Measurements from ENCODE around the gene MEGF11.

Gene MEGF11

DNA sequence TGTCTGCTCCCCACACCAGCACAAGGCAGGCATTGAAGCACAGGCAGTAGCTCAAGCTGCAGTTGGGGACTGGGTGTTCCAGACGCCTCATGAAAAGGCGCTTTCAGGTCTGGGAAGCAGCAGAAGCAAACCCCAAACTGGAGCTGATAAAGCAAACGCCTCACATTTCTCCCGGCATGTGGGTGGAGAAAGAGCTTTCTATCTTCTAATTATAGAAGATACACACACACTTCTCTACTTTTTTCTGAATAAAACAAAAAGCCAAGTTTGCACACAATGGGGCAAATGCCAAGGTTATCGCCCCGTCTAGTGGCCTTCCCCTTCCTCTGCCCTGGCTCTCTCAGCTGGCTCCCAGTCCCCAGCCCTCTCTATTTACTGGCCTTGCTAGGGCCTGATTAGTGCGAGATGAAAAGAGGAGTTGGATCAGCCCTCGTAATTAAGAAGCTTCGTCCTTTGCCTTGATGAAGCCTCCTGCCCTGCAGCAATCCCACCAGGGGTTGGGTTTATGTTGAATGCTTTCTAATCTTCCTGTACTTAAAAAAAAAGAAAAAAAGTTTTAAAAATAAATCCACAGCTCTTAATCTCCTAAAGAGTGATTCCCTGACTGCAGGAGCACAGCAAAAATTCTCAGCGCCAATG is 120.2 kb downstream of the MEGF11 start:
- no peak overlapping the region for H3K27ac ChIP-seq (ENCODE audit: low read length)
- peaks cover 0 to under 1% of the 10 kb centered on the region in 2 donors for H3K4me1 ChIP-seq (ENCODE audit: control insufficient read depth in 1 of 2, insufficient read depth in 2 of 2, low read length in 2 of 2)
- no peaks in the 10 kb centered on the region for H3K9me3 ChIP-seq (ENCODE audit: control insufficient read depth in 1 of 2, low read length in 2 of 2)
- H3K27me3 ChIP-seq (ENCODE audit: low read depth, low read length) = no peaks in the 10 kb centered on the region
- H3K36me3 ChIP-seq (ENCODE audit: control insufficient read depth in 1 of 2, insufficient read depth in 2 of 2, low read length in 2 of 2) = no peaks in the 10 kb centered on the region
- H3K4me3 ChIP-seq (ENCODE audit: low read depth in 1 of 2, low read length in 2 of 2) = no peak overlapping the region

- Histone ChIP-seq H3K36me3 (ENCODE audit: control insufficient read depth in 1 of 2, insufficient read depth in 2 of 2, low read length in 2 of 2) (no peaks in the 10 kb centered on the region), H3K27ac (ENCODE audit: low read length) (no peak overlapping the region), H3K27me3 (ENCODE audit: low read depth, low read length) (no peaks in the 10 kb centered on the region), H3K4me3 (ENCODE audit: low read depth in 1 of 2, low read length in 2 of 2) (no peak overlapping the region), H3K4me1 (ENCODE audit: control insufficient read depth in 1 of 2, insufficient read depth in 2 of 2, low read length in 2 of 2) (no peaks in the 10 kb centered on the region), H3K9me3 (ENCODE audit: control insufficient read depth in 1 of 2, low read length in 2 of 2) (no peaks in the 10 kb centered on the region)
These were observed 121.2 kb downstream of the MEGF11 start for GRCh38 chr15:66132251-66132816.

DNA sequence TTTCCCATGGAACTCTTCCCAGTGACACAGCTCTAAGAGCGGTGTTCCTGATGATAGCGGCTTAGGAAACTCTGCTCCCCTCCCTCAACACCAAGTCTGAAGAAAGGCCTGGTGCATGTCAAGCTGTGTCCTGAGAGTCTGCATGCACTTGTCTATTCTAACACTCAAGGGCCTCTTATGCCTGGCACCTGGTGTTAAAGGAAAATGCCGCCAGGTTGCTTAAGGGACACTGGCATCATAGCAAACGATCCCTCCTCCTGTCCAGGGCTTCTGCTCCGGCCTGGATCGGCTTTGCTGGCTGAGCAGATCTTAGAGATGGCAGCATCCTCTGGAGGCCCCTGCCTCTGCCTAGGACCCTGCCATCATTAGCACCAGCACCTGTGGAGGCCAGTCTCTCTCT is 121.7 kb downstream of the MEGF11 start:
- H3K36me3 ChIP-seq (ENCODE audit: control insufficient read depth in 1 of 2, insufficient read depth in 2 of 2, low read length in 2 of 2) = no peaks in the 10 kb centered on the region
- no peaks in the 10 kb centered on the region for H3K9me3 ChIP-seq (ENCODE audit: control insufficient read depth in 1 of 2, low read length in 2 of 2)
- H3K4me3 ChIP-seq (ENCODE audit: low read depth in 1 of 2, low read length in 2 of 2) = no peak overlapping the region
- no peaks in the 10 kb centered on the region for H3K4me1 ChIP-seq (ENCODE audit: control insufficient read depth in 1 of 2, insufficient read depth in 2 of 2, low read length in 2 of 2)
- H3K27me3 ChIP-seq (ENCODE audit: low read depth, low read length) = no peaks in the 10 kb centered on the region
- no peak overlapping the region for H3K27ac ChIP-seq (ENCODE audit: low read length)

- no peaks in the 10 kb centered on the region for H3K4me1 ChIP-seq (ENCODE audit: control insufficient read depth in 1 of 2, insufficient read depth in 2 of 2, low read length in 2 of 2)
- H3K9me3 ChIP-seq (ENCODE audit: control insufficient read depth in 1 of 2, low read length in 2 of 2) = no peaks in the 10 kb centered on the region
- H3K36me3 ChIP-seq (ENCODE audit: control insufficient read depth in 1 of 2, insufficient read depth in 2 of 2, low read length in 2 of 2) = no peaks in the 10 kb centered on the region
- H3K27me3 ChIP-seq (ENCODE audit: low read depth, low read length) = no peaks in the 10 kb centered on the region
- H3K27ac ChIP-seq (ENCODE audit: low read length) = no peak overlapping the region
- H3K4me3 ChIP-seq (ENCODE audit: low read depth in 1 of 2, low read length in 2 of 2) = no peak overlapping the region
These were observed 122.3 kb downstream of the MEGF11 start for GRCh38 chr15:66131200-66131599.

DNA sequence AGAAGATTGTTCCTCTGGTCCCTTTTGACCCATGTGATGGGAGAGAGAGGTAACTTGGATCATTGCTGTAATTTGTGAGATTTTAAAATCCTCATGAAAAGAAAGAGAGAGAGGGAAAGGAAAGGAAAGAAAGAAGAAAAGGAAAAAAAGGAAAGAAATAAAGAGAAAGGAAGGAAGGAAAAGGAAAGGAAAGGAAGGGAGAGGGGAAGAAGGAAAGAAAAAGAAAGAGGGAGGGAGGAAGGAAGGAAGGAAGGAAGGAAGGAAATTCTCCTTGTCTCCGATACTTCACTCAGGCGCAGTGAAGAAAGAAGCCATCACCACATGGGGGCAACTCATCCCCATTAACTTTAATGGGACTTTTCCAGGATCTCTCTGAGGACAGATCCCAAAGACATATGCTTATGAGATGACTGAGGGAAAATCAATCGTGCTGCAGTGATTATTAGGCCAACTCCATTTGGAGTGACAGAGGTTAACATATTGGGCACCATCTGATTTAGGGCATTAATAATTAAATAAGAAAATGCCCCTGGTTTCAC is 123.0 kb downstream of the MEGF11 start:
- no peaks in the 10 kb centered on the region for H3K27me3 ChIP-seq (ENCODE audit: low read depth, low read length)
- H3K27ac ChIP-seq (ENCODE audit: low read length) = no peak overlapping the region
- no peaks in the 10 kb centered on the region for H3K36me3 ChIP-seq (ENCODE audit: control insufficient read depth in 1 of 2, insufficient read depth in 2 of 2, low read length in 2 of 2)
- H3K4me3 ChIP-seq (ENCODE audit: low read depth in 1 of 2, low read length in 2 of 2) = no peak overlapping the region
- H3K9me3 ChIP-seq (ENCODE audit: control insufficient read depth in 1 of 2, low read length in 2 of 2) = no peaks in the 10 kb centered on the region
- H3K4me1 ChIP-seq (ENCODE audit: control insufficient read depth in 1 of 2, insufficient read depth in 2 of 2, low read length in 2 of 2) = no peaks in the 10 kb centered on the region

- no peak overlapping the region for H3K27ac ChIP-seq (ENCODE audit: low read length)
- H3K4me1 ChIP-seq (ENCODE audit: control insufficient read depth in 1 of 2, insufficient read depth in 2 of 2, low read length in 2 of 2) = no peaks in the 10 kb centered on the region
- no peak overlapping the region for H3K4me3 ChIP-seq (ENCODE audit: low read depth in 1 of 2, low read length in 2 of 2)
- no peaks in the 10 kb centered on the region for H3K9me3 ChIP-seq (ENCODE audit: control insufficient read depth in 1 of 2, low read length in 2 of 2)
- H3K27me3 ChIP-seq (ENCODE audit: low read depth, low read length) = no peaks in the 10 kb centered on the region
- H3K36me3 ChIP-seq (ENCODE audit: control insufficient read depth in 1 of 2, insufficient read depth in 2 of 2, low read length in 2 of 2) = no peaks in the 10 kb centered on the region
These were observed 124.0 kb downstream of the MEGF11 start for GRCh38 chr15:66129586-66129985.

DNA sequence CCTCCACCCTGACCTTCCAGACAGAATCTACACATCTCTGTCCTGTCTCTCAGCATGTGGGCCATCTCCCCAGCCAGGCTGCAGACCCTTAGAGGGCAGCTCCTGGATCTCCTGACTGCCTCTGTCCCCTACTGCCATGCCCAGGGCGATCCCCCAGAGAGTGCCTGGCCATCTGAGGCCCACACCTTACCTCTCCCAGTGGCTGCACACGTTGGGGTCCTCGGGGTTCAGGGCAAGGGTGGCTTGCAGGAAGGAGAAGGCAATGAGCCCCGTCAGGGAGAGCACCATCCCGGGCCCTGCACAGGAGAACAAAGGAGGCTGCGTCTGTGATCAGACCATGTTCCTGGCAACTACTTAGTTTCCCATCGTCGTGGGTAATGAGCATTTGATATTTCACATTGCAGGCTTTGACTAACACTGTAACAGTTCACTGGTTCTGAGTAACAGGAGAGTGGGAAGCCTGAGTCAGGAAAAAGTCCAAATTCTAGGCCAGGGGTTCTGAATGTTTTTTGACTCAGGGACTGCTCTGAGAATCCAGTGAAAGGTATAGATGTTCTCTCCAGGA is 125.4 kb downstream of the MEGF11 start:
- Histone ChIP-seq H3K4me1 (ENCODE audit: control insufficient read depth in 1 of 2, insufficient read depth in 2 of 2, low read length in 2 of 2) (no peaks in the 10 kb centered on the region), H3K9me3 (ENCODE audit: control insufficient read depth in 1 of 2, low read length in 2 of 2) (no peaks in the 10 kb centered on the region), H3K36me3 (ENCODE audit: control insufficient read depth in 1 of 2, insufficient read depth in 2 of 2, low read length in 2 of 2) (no peaks in the 10 kb centered on the region), H3K27me3 (ENCODE audit: low read depth, low read length) (no peaks in the 10 kb centered on the region), H3K4me3 (ENCODE audit: low read depth in 1 of 2, low read length in 2 of 2) (no peak overlapping the region), H3K27ac (ENCODE audit: low read length) (no peak overlapping the region)

DNA sequence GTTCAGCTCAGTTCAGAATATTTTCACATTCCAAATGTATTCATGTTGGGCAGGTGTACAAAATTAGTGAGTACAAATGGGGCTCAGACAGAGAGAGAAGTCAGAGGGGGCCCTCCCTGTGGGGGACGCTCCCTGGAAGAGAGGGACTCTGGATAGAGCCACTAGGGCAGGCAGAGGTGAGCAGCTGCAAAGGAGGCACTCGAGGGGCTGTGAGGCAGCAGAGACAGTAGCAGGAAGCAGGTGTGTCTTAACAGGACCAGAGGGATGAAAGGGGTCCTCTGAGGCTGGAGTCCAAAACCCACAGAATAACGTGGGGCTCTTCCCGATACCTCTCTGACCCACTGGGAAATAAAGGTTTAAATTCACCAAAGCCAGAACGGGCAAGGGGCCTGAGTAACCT is 127.1 kb downstream of the MEGF11 start:
- Histone ChIP-seq H3K27ac (ENCODE audit: low read length) (no peak overlapping the region), H3K9me3 (ENCODE audit: control insufficient read depth in 1 of 2, low read length in 2 of 2) (no peaks in the 10 kb centered on the region), H3K27me3 (ENCODE audit: low read depth, low read length) (no peaks in the 10 kb centered on the region), H3K36me3 (ENCODE audit: control insufficient read depth in 1 of 2, insufficient read depth in 2 of 2, low read length in 2 of 2) (no peaks in the 10 kb centered on the region), H3K4me3 (ENCODE audit: low read depth in 1 of 2, low read length in 2 of 2) (no peak overlapping the region), H3K4me1 (ENCODE audit: control insufficient read depth in 1 of 2, insufficient read depth in 2 of 2, low read length in 2 of 2) (no peaks in the 10 kb centered on the region)

DNA sequence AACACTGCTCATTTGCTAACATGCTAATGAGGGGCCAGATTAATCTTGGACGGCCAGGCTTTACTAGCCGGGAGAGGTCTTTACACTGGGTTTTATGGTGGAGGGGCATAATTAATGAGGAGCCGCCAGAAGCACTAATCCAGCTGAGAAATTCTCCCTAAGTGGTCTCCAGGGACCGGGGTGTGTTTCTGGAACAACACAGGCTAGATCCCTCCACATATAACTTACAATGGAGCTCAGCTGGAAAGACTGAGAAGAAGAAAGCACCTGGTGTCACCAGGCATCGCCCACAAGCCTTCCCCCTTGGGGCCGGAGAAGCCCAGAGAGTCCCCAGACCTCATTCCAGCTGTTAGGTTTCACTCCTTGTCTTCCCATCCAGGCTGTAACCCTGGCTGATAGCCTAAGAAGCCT is 127.5 kb downstream of the MEGF11 start:
- no peaks in the 10 kb centered on the region for H3K9me3 ChIP-seq (ENCODE audit: control insufficient read depth in 1 of 2, low read length in 2 of 2)
- no peaks in the 10 kb centered on the region for H3K4me1 ChIP-seq (ENCODE audit: control insufficient read depth in 1 of 2, insufficient read depth in 2 of 2, low read length in 2 of 2)
- no peak overlapping the region for H3K4me3 ChIP-seq (ENCODE audit: low read depth in 1 of 2, low read length in 2 of 2)
- H3K27me3 ChIP-seq (ENCODE audit: low read depth, low read length) = no peaks in the 10 kb centered on the region
- H3K27ac ChIP-seq (ENCODE audit: low read length) = no peak overlapping the region
- H3K36me3 ChIP-seq (ENCODE audit: control insufficient read depth in 1 of 2, insufficient read depth in 2 of 2, low read length in 2 of 2) = no peaks in the 10 kb centered on the region

- no peaks in the 10 kb centered on the region for H3K36me3 ChIP-seq (ENCODE audit: control insufficient read depth in 1 of 2, insufficient read depth in 2 of 2, low read length in 2 of 2)
- no peaks in the 10 kb centered on the region for H3K9me3 ChIP-seq (ENCODE audit: control insufficient read depth in 1 of 2, low read length in 2 of 2)
- H3K4me3 ChIP-seq (ENCODE audit: low read depth in 1 of 2, low read length in 2 of 2) = no peak overlapping the region
- no peaks in the 10 kb centered on the region for H3K27me3 ChIP-seq (ENCODE audit: low read depth, low read length)
- no peaks in the 10 kb centered on the region for H3K4me1 ChIP-seq (ENCODE audit: control insufficient read depth in 1 of 2, insufficient read depth in 2 of 2, low read length in 2 of 2)
- no peak overlapping the region for H3K27ac ChIP-seq (ENCODE audit: low read length)
These were observed 128.9 kb downstream of the MEGF11 start for GRCh38 chr15:66124651-66125050.

DNA sequence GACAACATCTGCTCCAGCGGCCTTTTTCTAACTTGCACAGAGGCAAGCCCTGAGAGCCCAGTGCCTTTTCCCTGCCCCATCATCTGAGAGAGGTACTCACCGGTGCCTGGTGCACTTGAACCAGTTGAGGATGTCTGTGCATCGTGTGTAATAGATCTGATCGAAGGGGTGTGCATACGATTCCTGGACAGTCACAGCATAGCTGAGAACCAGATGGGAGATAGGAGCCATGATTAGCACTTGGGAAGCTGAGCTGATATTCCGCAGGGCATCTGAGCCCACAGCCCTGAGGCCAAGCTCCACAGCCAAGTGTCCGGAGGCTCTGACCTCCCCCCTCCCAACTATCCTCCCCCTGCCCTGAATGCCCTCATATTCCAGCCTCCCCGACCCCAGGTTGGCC is 129.8 kb downstream of the MEGF11 start:
- Histone ChIP-seq H3K4me3 (ENCODE audit: low read depth in 1 of 2, low read length in 2 of 2) (no peak overlapping the region), H3K27ac (ENCODE audit: low read length) (no peak overlapping the region), H3K27me3 (ENCODE audit: low read depth, low read length) (no peaks in the 10 kb centered on the region), H3K36me3 (ENCODE audit: control insufficient read depth in 1 of 2, insufficient read depth in 2 of 2, low read length in 2 of 2) (no peaks in the 10 kb centered on the region), H3K4me1 (ENCODE audit: control insufficient read depth in 1 of 2, insufficient read depth in 2 of 2, low read length in 2 of 2) (no peaks in the 10 kb centered on the region), H3K9me3 (ENCODE audit: control insufficient read depth in 1 of 2, low read length in 2 of 2) (no peaks in the 10 kb centered on the region)
